Colonic mucosa (tissue), 4 donors: ENCODE data around the gene BMF. TPM values are rescaled to one million over a fixed set of nuclear protein-coding genes. Genes with fewer than 3 reads are reported as not detected.
"Not testable (repeated sequence)": the region's sequence is repeated elsewhere in the genome, so short reads cannot be mapped to it uniquely, and the experiment has no call there.

Experiments used
- DNase-seq: peaks from one replicate; pipeline ENCODE4 v3.0.0-alpha.2; 2020
- H3K27ac ChIP-seq: fragments of 200-600 bp; one replicate; pipeline ENCODE4 v1.8.0; 2021
- H3K27me3 ChIP-seq: fragments of 200-600 bp; one replicate; pipeline ENCODE4 v1.8.0; 2021
- H3K36me3 ChIP-seq: fragments of 200-600 bp; one replicate; pipeline ENCODE4 v1.8.0; 2021
- H3K4me1 ChIP-seq: fragments of 200-600 bp; one replicate; pipeline ENCODE4 v1.8.0; 2021; ENCODE audit warnings: mild to moderate bottlenecking
- H3K4me3 ChIP-seq: fragments of 200-600 bp; one replicate; pipeline ENCODE4 v1.8.0; 2021
- H3K9ac ChIP-seq, 2 donors: one replicate each; pipeline ENCODE4 v1.7.0; 2013; ENCODE audit warnings: control low read depth in 2 of 2, low read depth in 2 of 2, low read length in 2 of 2
- H3K9me3 ChIP-seq: fragments of 200-600 bp; one replicate; pipeline ENCODE4 v1.8.0; 2021
- intact Hi-C: fragments of 100-400 bp; cut with DNase I; formaldehyde crosslinking; loops from one replicate; pipeline ENCODE4 v1.14.1; 2022
- total RNA-seq, 2 donors: library from RNA; stranded (reverse); fragmentation: NEBNext Ultra II Directional in 1 of 2; extraction: Animal tissue kit (Norgen Biotek cat#: 25700) in 1 of 2; gene quantifications; one replicate each; pipeline ENCODE4 v1.2.1, GENCODE V29; 2021
- TF ChIP-seq, protein P1 (sequence below): fragments of 200-600 bp; IDR thresholded peaks from one replicate; pipeline ENCODE4 v1.8.0; 2022; ENCODE audit warnings: antibody characterized with exemption, mild to moderate bottlenecking
- donor health status: healthy.
- donor health status: DM: no; HTN: no; CAD: no.
- donor health status: DM: no; HTN: no; CAD: no.

The BMF gene
- total RNA-seq, 2 donors from 2014 or later, result 5.0 to 11.6 TPM

GRCh38 chr15:40130799-40131502 is 22.3 kb upstream of the BMF start:
- H3K4me3 ChIP-seq, result no peak overlapping the region
- no peaks in the 10 kb centered on the region for H3K27me3 ChIP-seq
- H3K27ac ChIP-seq, result no peak overlapping the region
- intact Hi-C loops, result no loop called here
- H3K9me3 ChIP-seq, result no peaks in the 10 kb centered on the region
- no peak for DNase-seq
- H3K36me3 ChIP-seq, result no peaks in the 10 kb centered on the region
- H3K9ac ChIP-seq, result no peak overlapping the region
- TF ChIP-seq, protein P1, sequence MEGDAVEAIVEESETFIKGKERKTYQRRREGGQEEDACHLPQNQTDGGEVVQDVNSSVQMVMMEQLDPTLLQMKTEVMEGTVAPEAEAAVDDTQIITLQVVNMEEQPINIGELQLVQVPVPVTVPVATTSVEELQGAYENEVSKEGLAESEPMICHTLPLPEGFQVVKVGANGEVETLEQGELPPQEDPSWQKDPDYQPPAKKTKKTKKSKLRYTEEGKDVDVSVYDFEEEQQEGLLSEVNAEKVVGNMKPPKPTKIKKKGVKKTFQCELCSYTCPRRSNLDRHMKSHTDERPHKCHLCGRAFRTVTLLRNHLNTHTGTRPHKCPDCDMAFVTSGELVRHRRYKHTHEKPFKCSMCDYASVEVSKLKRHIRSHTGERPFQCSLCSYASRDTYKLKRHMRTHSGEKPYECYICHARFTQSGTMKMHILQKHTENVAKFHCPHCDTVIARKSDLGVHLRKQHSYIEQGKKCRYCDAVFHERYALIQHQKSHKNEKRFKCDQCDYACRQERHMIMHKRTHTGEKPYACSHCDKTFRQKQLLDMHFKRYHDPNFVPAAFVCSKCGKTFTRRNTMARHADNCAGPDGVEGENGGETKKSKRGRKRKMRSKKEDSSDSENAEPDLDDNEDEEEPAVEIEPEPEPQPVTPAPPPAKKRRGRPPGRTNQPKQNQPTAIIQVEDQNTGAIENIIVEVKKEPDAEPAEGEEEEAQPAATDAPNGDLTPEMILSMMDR, result no peak
- no peaks in the 10 kb centered on the region for H3K4me1 ChIP-seq

DNA sequence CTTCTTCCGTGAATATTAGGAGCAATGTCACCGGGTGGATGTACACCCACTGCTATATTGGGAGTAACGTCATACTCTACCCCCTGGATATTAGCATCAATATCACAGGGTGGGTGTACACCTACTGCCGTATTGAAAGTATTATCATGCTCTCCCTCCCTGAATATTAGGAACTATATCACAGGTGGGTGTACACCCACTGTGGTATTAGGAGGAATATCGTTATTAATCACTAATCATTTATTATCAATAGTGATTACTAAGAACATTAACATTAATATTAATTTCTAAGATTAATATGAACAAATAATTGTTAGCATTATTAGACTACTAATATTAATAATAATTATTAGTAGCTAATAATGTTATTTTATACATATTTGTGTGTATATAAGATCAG is 21.4 kb upstream of the BMF start:
- Histone ChIP-seq H3K9me3 (no peaks in the 10 kb centered on the region), H3K4me3 (no peak overlapping the region), H3K9ac (no peak overlapping the region), H3K4me1 (no peaks in the 10 kb centered on the region), H3K27me3 (no peaks in the 10 kb centered on the region), H3K27ac (no peak overlapping the region), H3K36me3 (no peaks in the 10 kb centered on the region)
- TF ChIP-seq, protein P1, result no peak
- no peak for DNase-seq
- intact Hi-C loops, result no loop called here

- intact Hi-C loops, result no loop called here
- Histone ChIP-seq H3K9ac (no peak overlapping the region), H3K27me3 (no peaks in the 10 kb centered on the region), H3K36me3 (no peaks in the 10 kb centered on the region), H3K27ac (no peak overlapping the region), H3K9me3 (no peaks in the 10 kb centered on the region), H3K4me3 (no peak overlapping the region), H3K4me1 (no peaks in the 10 kb centered on the region)
- no peak for DNase-seq
- TF ChIP-seq, protein P1, result no peak
Observed at GRCh38 chr15:40128766-40129660, 20.3 kb upstream of the BMF start.

GRCh38 chr15:40125950-40126349 is 17.3 kb upstream of the BMF start:
- intact Hi-C loops, result no loop called here

DNA sequence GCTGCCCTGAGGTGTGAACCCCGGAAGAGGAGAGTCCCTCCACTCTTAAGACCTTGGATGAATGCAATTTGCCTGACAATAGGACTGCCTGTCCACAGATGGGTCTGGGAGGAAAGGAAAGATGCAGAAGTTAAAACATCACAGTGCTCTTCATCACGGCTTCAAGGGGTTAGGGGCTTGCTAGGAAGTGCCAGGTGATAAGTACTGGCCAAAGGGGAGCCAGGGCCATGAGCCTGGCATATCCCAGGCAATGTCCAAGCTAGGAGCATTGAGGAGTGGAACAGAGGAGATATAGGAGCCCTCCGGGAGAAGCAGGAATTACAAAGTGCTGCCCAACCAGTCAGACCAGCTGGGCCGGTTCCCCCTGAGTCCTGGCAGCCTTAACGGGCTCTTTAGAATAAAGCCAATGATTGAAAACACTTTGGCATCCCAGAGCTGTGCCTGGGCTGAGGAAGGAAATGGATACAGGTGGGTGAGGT is 16.2 kb upstream of the BMF start:
- H3K9me3 ChIP-seq, DNase-seq, H3K36me3 ChIP-seq, H3K9ac ChIP-seq, H3K4me3 ChIP-seq, intact Hi-C loops, H3K4me1 ChIP-seq, H3K27ac ChIP-seq, H3K27me3 ChIP-seq: not testable (repeated sequence)

More at GRCh38 chr15:40125950-40126349, 17.3 kb upstream of the BMF start:
- Histone ChIP-seq H3K27me3 (no peaks in the 10 kb centered on the region), H3K27ac (no peak overlapping the region), H3K36me3 (no peaks in the 10 kb centered on the region), H3K9me3 (no peaks in the 10 kb centered on the region), H3K4me1 (no peaks in the 10 kb centered on the region), H3K4me3 (no peak overlapping the region), H3K9ac (no peak overlapping the region)
- TF ChIP-seq, protein P1, result no peak
- no peak for DNase-seq

DNA sequence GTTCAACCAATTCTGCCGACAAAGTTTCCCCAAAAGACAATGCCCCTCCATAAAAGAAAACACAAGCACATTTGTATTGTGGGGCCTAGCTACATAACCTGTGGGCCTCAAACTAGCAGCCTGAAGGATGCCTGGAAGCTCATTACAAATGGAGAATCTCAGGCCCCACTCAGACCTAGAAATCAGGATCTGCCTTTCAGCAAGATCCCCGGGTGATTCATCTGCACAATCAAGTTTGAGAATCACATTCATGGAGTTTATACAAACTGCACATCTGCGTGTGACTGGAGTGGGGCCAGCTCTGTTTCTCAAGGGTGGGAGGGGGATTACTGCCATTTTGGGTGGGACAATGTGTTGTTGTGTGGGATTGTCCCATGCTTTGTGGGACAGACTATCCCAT is 15.7 kb upstream of the BMF start:
- H3K4me1 ChIP-seq, intact Hi-C loops, H3K36me3 ChIP-seq, H3K9me3 ChIP-seq, H3K27ac ChIP-seq, H3K9ac ChIP-seq, H3K4me3 ChIP-seq, H3K27me3 ChIP-seq, DNase-seq: not testable (repeated sequence)

- intact Hi-C loops, H3K4me1 ChIP-seq, H3K9me3 ChIP-seq, H3K36me3 ChIP-seq, DNase-seq, H3K4me3 ChIP-seq, H3K27me3 ChIP-seq, H3K9ac ChIP-seq, H3K27ac ChIP-seq: not testable (repeated sequence)
Observed at GRCh38 chr15:40123863-40124262, 15.2 kb upstream of the BMF start.

DNA sequence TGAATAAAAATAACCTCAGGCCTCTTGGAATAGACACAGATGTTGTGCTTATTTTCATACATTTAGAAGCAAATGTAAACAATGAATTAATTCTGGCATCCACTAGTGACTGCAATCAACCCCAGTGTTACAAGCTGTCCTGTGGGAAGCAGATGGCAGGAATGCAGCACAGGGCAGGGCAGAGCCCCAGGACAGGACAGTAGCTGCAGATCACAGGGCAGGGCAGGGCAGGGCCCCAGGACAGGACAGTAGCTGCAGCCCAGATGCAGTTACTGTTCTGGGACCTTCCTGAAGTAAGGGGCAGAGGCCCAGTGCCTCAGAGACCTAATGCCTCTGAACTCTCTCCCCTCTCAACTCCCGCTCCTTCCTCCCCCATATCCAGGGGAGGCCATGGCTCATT is 14.3 kb upstream of the BMF start:
- H3K9ac ChIP-seq, H3K27me3 ChIP-seq, H3K4me1 ChIP-seq, DNase-seq, H3K36me3 ChIP-seq, intact Hi-C loops, H3K4me3 ChIP-seq, H3K9me3 ChIP-seq, H3K27ac ChIP-seq: not testable (repeated sequence)
